ENCODE data around the gene SARS2.

The SARS2 gene

GRCh38 chr19:38917921-38918491, 12.6 kb downstream of the SARS2 start:
- H3K4me3 ChIP-seq (ENCODE audit: control insufficient read depth, low read depth, low read length), result no peak overlapping the region
- DNase-seq (ENCODE audit: low read depth), result no peak
- no peak for TF ChIP-seq CTCF (IDR thresholded peaks at IDR 0.05; ENCODE audit: control insufficient read depth, insufficient read depth, low read depth, low read length, missing control alignments)

- no peak for DNase-seq (ENCODE audit: low read depth)
- no peak for TF ChIP-seq CTCF (IDR thresholded peaks at IDR 0.05; ENCODE audit: control insufficient read depth, insufficient read depth, low read depth, low read length, missing control alignments)
- H3K4me3 ChIP-seq (ENCODE audit: control insufficient read depth, low read depth, low read length), result no peak overlapping the region
These were observed 13.0 kb downstream of the SARS2 start for GRCh38 chr19:38917516-38917915.

- H3K4me3 ChIP-seq (ENCODE audit: control insufficient read depth, low read depth, low read length), result no peak overlapping the region
- DNase-seq (ENCODE audit: low read depth), result no peak
- no peak for TF ChIP-seq CTCF (IDR thresholded peaks at IDR 0.05; ENCODE audit: control insufficient read depth, insufficient read depth, low read depth, low read length, missing control alignments)
These were observed 14.9 kb downstream of the SARS2 start for GRCh38 chr19:38915329-38916321.

- no peak for DNase-seq (ENCODE audit: low read depth)
- H3K4me3 ChIP-seq (ENCODE audit: control insufficient read depth, low read depth, low read length), result no peak overlapping the region
- TF ChIP-seq CTCF (IDR thresholded peaks at IDR 0.05; ENCODE audit: control insufficient read depth, insufficient read depth, low read depth, low read length, missing control alignments), result no peak
These were observed 16.6 kb downstream of the SARS2 start for GRCh38 chr19:38913958-38914357.

- H3K4me3 ChIP-seq (ENCODE audit: control insufficient read depth, low read depth, low read length), result no peak overlapping the region
- no peak for DNase-seq (ENCODE audit: low read depth)
- TF ChIP-seq CTCF (IDR thresholded peaks at IDR 0.05; ENCODE audit: control insufficient read depth, insufficient read depth, low read depth, low read length, missing control alignments), result no peak
These were observed 17.7 kb downstream of the SARS2 start for GRCh38 chr19:38912600-38913514.

- no peak for DNase-seq (ENCODE audit: low read depth)
- H3K4me3 ChIP-seq (ENCODE audit: control insufficient read depth, low read depth, low read length), result no peak overlapping the region
- TF ChIP-seq CTCF (IDR thresholded peaks at IDR 0.05; ENCODE audit: control insufficient read depth, insufficient read depth, low read depth, low read length, missing control alignments), result no peak
These were observed 19.1 kb downstream of the SARS2 start for GRCh38 chr19:38911388-38912001.
